Mesenchymal stem cell (in vitro differentiated cells and primary cell): ENCODE measurements around the gene SLC17A5.

Experiments used
- DNase-seq: peaks from one replicate; pipeline ENCODE4 v3.0.0-alpha.2; 2013
- H2AFZ ChIP-seq: one replicate; pipeline ENCODE4 v1.6.1; 2013; ENCODE audit warnings: low read depth, mild to moderate bottlenecking, control low read depth, inconsistent platforms, low read length, moderate library complexity
- H2AK5ac ChIP-seq: 2 replicates; pipeline ENCODE4 v1.6.1; 2013; ENCODE audit warnings: low read length, moderate library complexity, mild to moderate bottlenecking, inconsistent platforms; ENCODE audit not compliant: severe bottlenecking
- H2BK120ac ChIP-seq: one replicate; pipeline ENCODE4 v1.6.1; 2013; ENCODE audit warnings: low read depth, mild to moderate bottlenecking, inconsistent platforms, low read length, moderate library complexity
- H2BK12ac ChIP-seq, 2 experiments: one replicate each; pipeline ENCODE4 v1.6.1; 2013; ENCODE audit warnings: inconsistent platforms in 2 of 2, low read length in 2 of 2, mild to moderate bottlenecking in 2 of 2, moderate library complexity in 2 of 2, control low read depth in 1 of 2
- H2BK15ac ChIP-seq: one replicate; pipeline ENCODE4 v1.6.1; 2013; ENCODE audit warnings: mild to moderate bottlenecking, low read depth, inconsistent platforms; ENCODE audit not compliant: poor library complexity, severe bottlenecking
- H2BK5ac ChIP-seq: 2 replicates; pipeline ENCODE4 v1.6.1; 2013; ENCODE audit warnings: low read depth, mild to moderate bottlenecking, low read length, control low read depth, inconsistent platforms; ENCODE audit not compliant: poor library complexity, severe bottlenecking
- H3K14ac ChIP-seq, 2 experiments: one replicate each; pipeline ENCODE4 v1.6.1; 2013; ENCODE audit warnings: inconsistent platforms in 2 of 2, low read length in 2 of 2, control low read depth in 1 of 2, mild to moderate bottlenecking in 1 of 2, moderate library complexity in 1 of 2
- H3K18ac ChIP-seq, 2 experiments: one replicate each; pipeline ENCODE4 v1.6.1; 2013; ENCODE audit warnings: inconsistent platforms in 2 of 2, low read length in 2 of 2, control low read depth in 1 of 2, low read depth in 1 of 2, mild to moderate bottlenecking in 1 of 2
- H3K23ac ChIP-seq, 2 experiments: one replicate each; pipeline ENCODE4 v1.6.1; 2013; ENCODE audit warnings: inconsistent platforms in 2 of 2, low read length in 2 of 2, mild to moderate bottlenecking in 2 of 2, moderate library complexity in 2 of 2, control low read depth in 1 of 2
- H3K27ac ChIP-seq: 2 replicates; pipeline ENCODE4 v1.5.1; 2013; ENCODE audit warnings: mild to moderate bottlenecking, moderate library complexity, low read length, control low read depth, inconsistent platforms; ENCODE audit not compliant: poor library complexity, severe bottlenecking
- H3K27me3 ChIP-seq, 2 experiments: 2 replicates each; pipeline versions ENCODE4 v1.6.1 to v1.7.0; 2013; ENCODE audit warnings: low read length in 2 of 2, mild to moderate bottlenecking in 2 of 2, moderate library complexity in 2 of 2, control low read depth in 1 of 2, inconsistent platforms in 1 of 2; ENCODE audit not compliant: control insufficient read depth in 1 of 2, insufficient read depth in 1 of 2
- H3K36me3 ChIP-seq, 2 experiments: 2 replicates each; pipeline versions ENCODE4 v1.6.1 to v1.7.0; 2013; ENCODE audit warnings: low read length in 2 of 2, control low read depth in 1 of 2, inconsistent platforms in 1 of 2, low read depth in 1 of 2, mild to moderate bottlenecking in 1 of 2; ENCODE audit not compliant: insufficient read depth in 2 of 2, control insufficient read depth in 1 of 2
- H3K4ac ChIP-seq, 2 experiments: one replicate each; pipeline ENCODE4 v1.6.1; 2013; ENCODE audit warnings: inconsistent platforms in 2 of 2, low read length in 2 of 2, mild to moderate bottlenecking in 2 of 2, moderate library complexity in 2 of 2, control low read depth in 1 of 2, low read depth in 1 of 2
- H3K4me1 ChIP-seq: 2 replicates; pipeline ENCODE4 v1.6.1; 2013; ENCODE audit warnings: low read depth, low read length, control low read depth; ENCODE audit not compliant: control insufficient read depth, insufficient read depth
- H3K4me2 ChIP-seq: 2 replicates; pipeline ENCODE4 v1.6.1; 2013; ENCODE audit warnings: low read length, mild to moderate bottlenecking, inconsistent platforms; ENCODE audit not compliant: poor library complexity, severe bottlenecking
- H3K4me3 ChIP-seq, 2 experiments: 2 replicates each; pipeline versions ENCODE4 v1.5.1 to v1.7.0; 2013; ENCODE audit warnings: low read length in 2 of 2, mild to moderate bottlenecking in 2 of 2, control low read depth in 1 of 2, low read depth in 1 of 2; ENCODE audit not compliant: insufficient read depth in 1 of 2
- H3K79me1 ChIP-seq: replicated peaks from 2 replicates; pipeline ENCODE4 v1.6.1; 2013; ENCODE audit warnings: mild to moderate bottlenecking, control low read depth, low read length, inconsistent platforms; ENCODE audit not compliant: poor library complexity, severe bottlenecking
- H3K9ac ChIP-seq: 2 replicates; pipeline ENCODE4 v1.7.0; 2013; ENCODE audit warnings: mild to moderate bottlenecking, low read length, moderate library complexity
- H3K9me3 ChIP-seq: 2 replicates; pipeline ENCODE4 v1.7.0; 2013; ENCODE audit warnings: mild to moderate bottlenecking, low read length; ENCODE audit not compliant: control insufficient read depth
- H4K8ac ChIP-seq: one replicate; pipeline ENCODE4 v1.6.1; 2013; ENCODE audit warnings: inconsistent platforms, mild to moderate bottlenecking, low read length, moderate library complexity
- H4K91ac ChIP-seq: one replicate; pipeline ENCODE4 v1.6.1; 2013; ENCODE audit warnings: mild to moderate bottlenecking, low read length, inconsistent platforms
- WGBS: methylation state at CpG from one replicate; pipeline ENCODE4 v1.1.7; 2013; ENCODE audit warnings: mixed read lengths; 5-methylcytosine and 5-hydroxymethylcytosine counted together

The SLC17A5 gene

DNA sequence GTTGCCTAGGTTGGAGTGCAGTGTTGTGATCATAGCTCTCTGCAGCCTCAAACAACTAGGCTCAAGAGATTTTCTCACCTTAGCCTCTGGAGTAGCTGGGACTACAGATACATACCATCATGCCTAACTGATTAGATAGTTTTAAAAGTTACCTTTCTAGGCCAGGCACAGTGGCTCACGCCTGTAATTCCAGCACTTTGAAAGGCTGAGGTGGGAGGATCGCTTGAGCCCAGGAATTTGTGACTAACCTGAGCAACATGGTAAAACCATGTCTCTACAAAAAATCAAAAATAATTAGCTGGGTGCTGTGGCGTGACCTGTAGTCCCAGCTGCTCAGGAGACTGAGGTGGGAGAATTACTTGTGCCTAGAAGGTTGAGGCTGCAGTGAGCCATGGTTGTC, 41.2 kb downstream of the SLC17A5 start:
- H2BK15ac ChIP-seq = no peak overlapping the region

DNA sequence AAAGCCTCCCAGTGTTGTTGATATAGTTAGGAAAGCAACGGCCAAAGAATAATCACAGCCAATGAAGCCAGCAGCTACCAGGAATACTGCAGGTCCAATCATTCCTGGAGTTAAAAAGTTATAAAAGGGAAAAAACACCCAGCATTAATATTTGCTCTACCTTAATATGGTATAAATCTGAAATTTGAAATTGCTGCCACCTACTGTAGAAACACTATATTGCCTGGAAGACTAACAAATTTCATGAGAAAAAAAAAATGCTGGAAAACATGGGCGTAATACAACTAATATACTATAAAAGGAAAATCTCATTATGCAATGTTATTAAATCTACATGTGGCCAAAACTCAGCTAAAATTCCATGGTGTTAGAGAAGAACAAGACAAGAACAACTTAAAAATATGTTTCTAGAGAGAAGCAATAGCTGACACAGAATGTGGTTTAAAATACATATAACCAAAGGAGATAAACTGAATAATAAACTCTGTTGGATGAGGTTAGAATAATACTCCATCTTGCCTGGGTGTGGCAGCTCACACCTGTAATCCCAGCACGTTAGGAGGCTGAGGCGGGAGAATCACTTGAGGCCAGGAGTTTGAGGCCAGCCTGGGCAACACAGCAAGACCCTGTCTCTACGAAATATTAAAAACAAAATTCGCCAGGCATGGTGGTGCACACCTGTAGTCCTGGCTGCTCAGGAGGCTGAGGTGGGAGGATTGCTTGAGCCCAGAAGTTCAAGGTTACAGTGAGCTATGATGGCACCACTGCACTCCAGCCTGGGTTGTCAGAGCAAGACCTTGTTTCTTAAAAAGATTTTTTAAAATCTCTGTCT, 43.1 kb downstream of the SLC17A5 start:
- H3K4me1 ChIP-seq = peaks cover 3% of the 10 kb centered on the region
- no peak overlapping the region for H3K23ac ChIP-seq
- peak; percentile 55 for DNase-seq
- H3K9ac ChIP-seq = peak overlapping the region; percentile 60
- no peaks in the 10 kb centered on the region for H3K9me3 ChIP-seq
- H2AFZ ChIP-seq = no peak overlapping the region
- H3K4me3 ChIP-seq = no peak overlapping the region
- H2AK5ac ChIP-seq = peak overlapping the region; percentile 65
- H3K27me3 ChIP-seq = no peaks in the 10 kb centered on the region
- no peak overlapping the region for H2BK5ac ChIP-seq
- no peak overlapping the region for H4K8ac ChIP-seq
- H3K79me1 ChIP-seq = no peaks in the 10 kb centered on the region
- H3K14ac ChIP-seq = no peak overlapping the region
- no peak overlapping the region for H4K91ac ChIP-seq
- H2BK120ac ChIP-seq = no peak overlapping the region
- peaks cover 11 to 64% of the 10 kb centered on the region in 2 experiments for H3K36me3 ChIP-seq
- 84% methylated on average over 5 of the region's 6 CpGs for WGBS
- H3K27ac ChIP-seq = no peak overlapping the region
- H2BK12ac ChIP-seq = no peak overlapping the region
- no peak overlapping the region for H3K4ac ChIP-seq
- no peak overlapping the region for H2BK15ac ChIP-seq
- no peak overlapping the region for H3K18ac ChIP-seq
- no peak overlapping the region for H3K4me2 ChIP-seq

More for the DNA sequence above, 41.2 kb downstream of the SLC17A5 start:
- H3K4me3 ChIP-seq = no peak overlapping the region
- H3K4me2 ChIP-seq = no peak overlapping the region
- H3K4ac ChIP-seq = no peak overlapping the region
- 78% methylated on average over 3 of the region's 3 CpGs for WGBS
- H2AK5ac ChIP-seq = no peak overlapping the region
- H3K4me1 ChIP-seq = peaks cover 3% of the 10 kb centered on the region
- H3K27me3 ChIP-seq = no peaks in the 10 kb centered on the region
- H3K36me3 ChIP-seq = peaks cover 12 to 55% of the 10 kb centered on the region in 2 experiments
- H3K18ac ChIP-seq = no peak overlapping the region
- no peak overlapping the region for H3K14ac ChIP-seq
- no peak overlapping the region for H2BK12ac ChIP-seq
- H2AFZ ChIP-seq = no peak overlapping the region
- no peak overlapping the region for H2BK5ac ChIP-seq
- H3K27ac ChIP-seq = no peak overlapping the region
- no peaks in the 10 kb centered on the region for H3K9me3 ChIP-seq
- no peak overlapping the region for H3K23ac ChIP-seq
- no peak for DNase-seq
- no peak overlapping the region for H4K91ac ChIP-seq
- no peak overlapping the region for H4K8ac ChIP-seq
- H2BK120ac ChIP-seq = no peak overlapping the region
- H3K79me1 ChIP-seq = no peaks in the 10 kb centered on the region
- no peak overlapping the region for H3K9ac ChIP-seq

DNA sequence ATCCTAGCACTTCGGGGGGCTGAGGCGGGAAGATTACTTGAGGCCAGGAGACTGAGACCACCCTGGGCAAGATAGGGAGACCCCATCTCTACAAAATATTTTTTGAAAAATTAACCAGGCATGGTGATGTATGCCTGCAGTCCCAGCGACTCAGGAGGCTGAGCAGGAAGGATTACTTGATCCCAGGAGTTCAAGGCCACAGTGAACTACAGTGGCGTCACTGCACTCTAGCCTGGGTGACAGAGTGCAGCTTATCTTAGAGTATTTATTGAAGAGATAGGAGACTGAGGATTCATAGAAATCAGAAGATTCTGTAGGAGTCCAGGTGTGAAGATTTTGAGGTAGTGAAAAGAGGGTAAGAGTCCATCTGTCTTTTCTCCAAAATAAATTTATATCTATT, 45.0 kb downstream of the SLC17A5 start:
- no peak overlapping the region for H2BK15ac ChIP-seq
- H3K4me2 ChIP-seq = no peak overlapping the region
- no peak overlapping the region for H3K14ac ChIP-seq
- no peak overlapping the region for H2AFZ ChIP-seq
- H3K4ac ChIP-seq = no peak overlapping the region
- H3K79me1 ChIP-seq = no peaks in the 10 kb centered on the region
- no peak overlapping the region for H2BK5ac ChIP-seq
- no peak overlapping the region for H3K27ac ChIP-seq
- H2BK12ac ChIP-seq = no peak overlapping the region
- H3K23ac ChIP-seq = no peak overlapping the region
- no peaks in the 10 kb centered on the region for H3K9me3 ChIP-seq
- H4K8ac ChIP-seq = no peak overlapping the region
- WGBS = 93% methylated on average over 4 of the region's 4 CpGs
- no peak overlapping the region for H3K18ac ChIP-seq
- peaks cover 8 to 60% of the 10 kb centered on the region in 2 experiments for H3K36me3 ChIP-seq
- H3K9ac ChIP-seq = no peak overlapping the region
- H3K4me1 ChIP-seq = peaks cover 3% of the 10 kb centered on the region
- H3K4me3 ChIP-seq = no peak overlapping the region
- H3K27me3 ChIP-seq = no peaks in the 10 kb centered on the region
- H2AK5ac ChIP-seq = no peak overlapping the region
- H4K91ac ChIP-seq = no peak overlapping the region
- no peak for DNase-seq
- H2BK120ac ChIP-seq = no peak overlapping the region

DNA sequence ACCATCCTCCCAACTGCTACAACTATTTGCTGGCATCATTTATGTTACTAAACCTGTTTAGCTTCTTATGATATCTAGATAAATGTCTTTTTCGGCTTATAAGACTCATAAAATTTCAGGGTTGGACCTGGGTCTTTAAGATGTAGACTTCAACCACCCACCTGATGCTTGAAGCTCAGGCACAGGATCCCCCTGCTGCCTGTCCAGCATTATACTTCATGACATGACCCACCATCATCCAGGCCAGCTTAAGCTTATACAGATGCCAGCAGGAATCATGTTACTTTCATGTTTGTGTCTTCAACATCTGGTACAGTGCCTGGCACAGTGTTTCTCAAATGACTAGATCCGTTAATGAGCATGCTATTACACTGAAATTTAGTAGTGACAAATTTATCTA, 47.4 kb downstream of the SLC17A5 start:
- Histone ChIP-seq H2BK15ac (no peak overlapping the region), H3K27ac (no peak overlapping the region), H2AK5ac (no peak overlapping the region), H3K4ac (no peak overlapping the region), H2BK12ac (no peak overlapping the region), H3K4me1 (no peaks in the 10 kb centered on the region), H3K23ac (no peak overlapping the region), H3K36me3 (peaks cover 7 to 59% of the 10 kb centered on the region in 2 experiments), H3K79me1 (no peaks in the 10 kb centered on the region), H2BK120ac (peak overlapping the region; percentile 15), H3K9ac (peak overlapping the region; percentile 18), H3K14ac (no peak overlapping the region), H3K18ac (no peak overlapping the region), H3K4me2 (no peak overlapping the region), H3K27me3 (no peaks in the 10 kb centered on the region), H4K91ac (no peak overlapping the region), H2AFZ (no peak overlapping the region), H3K4me3 (no peak overlapping the region), H2BK5ac (no peak overlapping the region), H4K8ac (no peak overlapping the region), H3K9me3 (no peaks in the 10 kb centered on the region)
- WGBS = 91% methylated on average over 2 of the region's 2 CpGs
- DNase-seq = no peak
